K562 (cell line): Measurements from ENCODE around the gene CCDC7. TPM values are rescaled to one million over a fixed set of nuclear protein-coding genes. Genes with fewer than 3 reads are reported as not detected.

Experiments
- ATAC-seq: fragments of 200-7000 bp; cut with Tn5 transposase; 3 replicates; pipeline ENCODE4 v1.9.1; 2020; ENCODE audit warnings: moderate library complexity
- BruUV-seq: library from RNA; stranded (reverse); fragments of 400-500 nt; replicated peaks from 2 replicates; lab custom pipeline; 2021; lab: Mats Ljungman, UMichigan
- CTCF ChIA-PET: fragments of 300-600 bp; formaldehyde crosslinking; extraction: SDS; loops from one replicate; lab custom pipeline; 2021; ENCODE audit warnings: low intra/inter-chr PET ratio; lab: Yijun Ruan, JAX
- POLR2A ChIA-PET: fragments of 300-600, 350-650 bp; sonication (Branson Sonifier 250); formaldehyde crosslinking; extraction: SDS; loops from one replicate; lab custom pipeline; 2021; ENCODE audit warnings: antibody characterized with exemption, inconsistent platforms; lab: Yijun Ruan, JAX
- DNase-seq, 4 experiments: peaks; one replicate each; pipeline versions ENCODE4 v3.0.0 to v3.0.0-alpha.2; 2011 to 2018; ENCODE audit warnings: low spot score in 3 of 4, mixed read lengths in 3 of 4; ENCODE audit errors: extremely low read depth in 1 of 4
- FAIRE-seq: peaks from 2 replicates; lab custom pipeline; 2011; peaks lifted over from hg19 to GRCh38; lab: Jason Lieb, UNC
- H2AFZ ChIP-seq: 2 replicates; pipeline ENCODE4 v1.6.0; 2011; ENCODE audit warnings: low read depth, low read length, control low read depth, inconsistent platforms
- H3K27ac ChIP-seq: fragments of 200-600 bp; 3 replicates; pipeline ENCODE4 v1.8.0; 2011; ENCODE audit warnings: low read depth, mild to moderate bottlenecking, control low read depth, inconsistent platforms, low read length, moderate library complexity, mixed read lengths; ENCODE audit errors: extremely low read depth
- H3K27me3 ChIP-seq, 2 experiments: fragments of 300-600 bp in 1 of 2; 2 replicates in 1 of 2; 3 replicates in 1 of 2; pipeline versions ENCODE4 v1.6.0 to v1.8.0; 2011; ENCODE audit warnings: inconsistent platforms in 2 of 2, low read length in 2 of 2, mild to moderate bottlenecking in 1 of 2, mixed read lengths in 1 of 2, moderate library complexity in 1 of 2; ENCODE audit not compliant: control insufficient read depth in 2 of 2, insufficient read depth in 2 of 2
- H3K36me3 ChIP-seq: fragments of 300-600 bp; 3 replicates; pipeline ENCODE4 v1.8.0; 2011; ENCODE audit warnings: mild to moderate bottlenecking, low read length, inconsistent platforms; ENCODE audit not compliant: control insufficient read depth, insufficient read depth
- H3K4me1 ChIP-seq, 2 experiments: fragments of 200-600 bp in 1 of 2; replicated peaks in 1 of 2; 2 replicates in 1 of 2; 3 replicates in 1 of 2; pipeline versions ENCODE4 v1.5.1 to v1.8.0; 2011; ENCODE audit warnings: inconsistent platforms in 2 of 2, low read length in 2 of 2, mild to moderate bottlenecking in 1 of 2, mixed read lengths in 1 of 2, moderate library complexity in 1 of 2; ENCODE audit not compliant: control insufficient read depth in 2 of 2, insufficient read depth in 2 of 2
- H3K4me2 ChIP-seq: 2 replicates; pipeline ENCODE4 v1.6.1; 2011; ENCODE audit warnings: low read length, control low read depth, inconsistent platforms, mixed read lengths; ENCODE audit not compliant: insufficient read depth
- H3K4me3 ChIP-seq: fragments of 200-600 bp; sonication (generic), shearing (Covaris generic); 2 replicates; pipeline ENCODE4 v1.5.1; 2016; ENCODE audit warnings: control low read depth, inconsistent platforms
- H3K79me2 ChIP-seq: fragments of 200-600 bp; 3 replicates; pipeline ENCODE4 v1.8.0; 2011; ENCODE audit warnings: low read length, inconsistent platforms; ENCODE audit not compliant: control insufficient read depth, insufficient read depth
- H3K9ac ChIP-seq, 2 experiments: 2 replicates each; pipeline versions ENCODE4 v1.6.0 to v1.6.1; 2011; ENCODE audit warnings: low read depth in 2 of 2, low read length in 2 of 2, control low read depth in 1 of 2, inconsistent platforms in 1 of 2, mild to moderate bottlenecking in 1 of 2, mixed read lengths in 1 of 2; ENCODE audit not compliant: insufficient read depth in 1 of 2
- H3K9me1 ChIP-seq: one replicate; pipeline ENCODE4 v1.6.0; 2011; ENCODE audit warnings: inconsistent platforms, mild to moderate bottlenecking, low read length, moderate library complexity; ENCODE audit not compliant: control insufficient read depth, insufficient read depth
- H3K9me3 ChIP-seq: replicated peaks from 2 replicates; pipeline ENCODE4 v1.5.1; 2011; ENCODE audit warnings: low read depth, low read length, inconsistent platforms; ENCODE audit not compliant: control insufficient read depth, insufficient read depth
- H4K20me1 ChIP-seq: replicated peaks from 2 replicates; pipeline ENCODE4 v1.6.1; 2011; ENCODE audit warnings: low read length, inconsistent platforms, mixed read lengths; ENCODE audit not compliant: control insufficient read depth, insufficient read depth
- COPS2 ChIP-seq: fragments of 450-650 bp; conservative IDR thresholded peaks from 2 replicates; pipeline ENCODE4 v1.6.1; 2016; ENCODE audit warnings: mild to moderate bottlenecking, moderate library complexity
- DIDO1 ChIP-seq: fragments of 450-650 bp; IDR thresholded peaks from 2 replicates; pipeline ENCODE4 v1.6.1; 2016; ENCODE audit warnings: low read depth, missing biosample characterization, missing genetic modification characterization
- HLTF ChIP-seq: fragments of 450-650 bp; IDR thresholded peaks from 2 replicates; pipeline ENCODE4 v1.6.1; 2016
- HNRNPLL ChIP-seq: fragments of 200-400 bp; formaldehyde crosslinking; IDR thresholded peaks from 2 replicates; pipeline ENCODE4 v1.6.1; 2017; ENCODE audit warnings: low read length, low read depth, mild to moderate bottlenecking; ENCODE audit not compliant: poor library complexity, severe bottlenecking
- NR2F6 ChIP-seq: fragments of 450-650 bp; formaldehyde crosslinking; IDR thresholded peaks from 2 replicates; pipeline ENCODE4 v1.4.0; 2020; ENCODE audit warnings: mild to moderate bottlenecking
- PURB ChIP-seq: sonication (generic); formaldehyde crosslinking; IDR thresholded peaks from 2 replicates; pipeline ENCODE4 v1.9.0; 2021; ENCODE audit warnings: low read depth, mild to moderate bottlenecking, missing genetic modification reagents
- SMAD3 ChIP-seq: fragments of 450-650 bp; formaldehyde crosslinking; conservative IDR thresholded peaks from 2 replicates; pipeline ENCODE4 v1.4.0; 2020; ENCODE audit warnings: mild to moderate bottlenecking
- SRSF3 ChIP-seq: fragments of 200-400 bp; formaldehyde crosslinking; IDR thresholded peaks from 2 replicates; pipeline ENCODE4 v1.6.1; 2016; ENCODE audit warnings: mild to moderate bottlenecking, low read length, moderate library complexity; ENCODE audit not compliant: insufficient read depth
- TAF1 ChIP-seq: IDR thresholded peaks from 2 replicates; pipeline ENCODE4 v1.6.1; 2011; ENCODE audit warnings: mild to moderate bottlenecking, low read length, moderate library complexity; ENCODE audit not compliant: insufficient read depth, control insufficient read depth, severe bottlenecking; ENCODE audit errors: extremely low read depth
- ZNF134 ChIP-seq: fragments of 250-450 bp; sonication (Bioruptor Pico); conservative IDR thresholded peaks from 2 replicates; pipeline ENCODE4 v1.4.0; 2020
- WGBS: fragments of 100-300 bp; shearing (Covaris generic); methylation state at CpG from one replicate; pipeline ENCODE4 v1.1.6; 2016; ENCODE audit warnings: low coverage, mixed read lengths; ENCODE audit not compliant: insufficient coverage; ENCODE audit errors: missing lambda C conversion rate; 5-methylcytosine and 5-hydroxymethylcytosine counted together
- in situ Hi-C: fragments of 300-500 bp; cut with MboI; formaldehyde crosslinking; loops from 4 replicates; pipeline ENCODE4 v1.15.0; 2018; ENCODE audit warnings: inconsistent platforms, mixed read lengths
- intact Hi-C: fragments of 100-400 bp; cut with micrococcal nuclease; formaldehyde crosslinking; loops from 2 replicates; pipeline ENCODE4 v1.14.2; 2022
- polyA plus RNA-seq, 8 experiments: library from polyadenylated mRNA; depleted of rRNA in 4 of 8; stranded (reverse) in 5 of 8; unstranded in 3 of 8; fragments of >200 nt; fragmentation: Nextera tagmentation in 2 of 8; fragmentation: Illumina TruSeq in 1 of 8; extraction: Ambion mirVana in 2 of 8; extraction: Trizol in 1 of 8; gene quantifications; 2 replicates each; pipeline versions ENCODE4 v1.2.1 to v1.2.3, GENCODE V29; 2011 to 2014; ENCODE audit warnings: inconsistent platforms in 1 of 8, missing spikeins in 1 of 8
- total RNA-seq, 7 experiments: library from RNA; depleted of rRNA in 6 of 7; stranded (reverse); fragments of >200 nt in 6 of 7; fragmentation: Illumina TruSeq in 2 of 7; extraction: Trizol in 2 of 7; gene quantifications; 2 replicates each; pipeline versions ENCODE4 v1.2.1 to v1.2.3, GENCODE V29; 2011 to 2021; ENCODE audit warnings: low replicate concordance in 1 of 7
- TF ChIP-seq, protein P1 (sequence below), 2 experiments: fragments of 450-650 bp; IDR thresholded peaks; 2 replicates each; pipeline ENCODE4 v1.6.1; 2018; ENCODE audit warnings: mild to moderate bottlenecking in 2 of 2, low read depth in 1 of 2; ENCODE audit not compliant: partially characterized antibody in 2 of 2
- TF ChIP-seq, protein P2 (sequence below): IDR thresholded peaks from 3 replicates; pipeline ENCODE4 v1.6.1; 2011; ENCODE audit warnings: borderline replicate concordance, mild to moderate bottlenecking, moderate library complexity; ENCODE audit not compliant: insufficient read length; ENCODE audit errors: extremely low read depth
- TF ChIP-seq, protein P3 (sequence below): sonication (generic); formaldehyde crosslinking; IDR thresholded peaks from 2 replicates; pipeline ENCODE4 v1.8.1; 2023; ENCODE audit warnings: mild to moderate bottlenecking, missing genetic modification reagents

Gene CCDC7
- total and polyA plus RNA-seq, 9 of the 15 experiments (the other 6 are each of a cell fraction or from before 2014, with no cell fraction given) = 1.5 to 6.6 (median 2.7) TPM

DNA sequence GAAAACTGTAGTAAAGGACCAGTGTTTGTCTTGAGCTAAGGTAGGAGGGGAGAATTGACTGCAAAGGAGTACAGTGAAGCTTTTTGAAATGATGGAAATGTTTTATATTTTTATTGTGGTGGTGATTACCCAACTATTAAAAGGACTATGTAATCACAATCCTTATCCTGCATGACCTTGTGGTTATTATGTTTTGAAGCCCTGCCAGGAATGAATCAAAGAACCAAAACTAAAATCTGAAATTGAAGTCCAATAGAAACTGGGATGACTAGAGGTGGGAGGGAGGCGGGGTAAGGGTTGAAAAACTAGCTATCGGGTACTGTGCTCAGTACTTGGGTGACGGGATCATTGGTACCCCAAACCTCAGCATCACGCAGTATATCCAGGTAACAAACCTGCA, 8.2 kb downstream of the CCDC7 start:
- Histone ChIP-seq H3K9me3 (no peaks in the 10 kb centered on the region), H3K27ac (no peak overlapping the region), H3K4me2 (no peak overlapping the region), H3K27me3 (no peaks in the 10 kb centered on the region), H3K36me3 (0 out of 3 replicates have a peak, but pooled peaks cover 4% of the 10 kb centered on the region), H3K4me1 (no peaks in the 10 kb centered on the region), H2AFZ (no peak overlapping the region), H3K79me2 (no peaks in the 10 kb centered on the region), H3K9ac (no peak overlapping the region), H3K4me3 (no peak overlapping the region), H4K20me1 (no peaks in the 10 kb centered on the region), H3K9me1 (no peaks in the 10 kb centered on the region)
- FAIRE-seq (no peak), ATAC-seq (no peak), DNase-seq (no peak)
- CTCF ChIA-PET = interaction anchor here (0.6 kb wide), 1 partner anchor 727 kb away, joined by 3 read pairs; no protein-coding TSS in a partner anchor
- intact Hi-C loops = no loop called here
- TF ChIP-seq NR2F6 (CRISPR knock-in tag) (no peak), ZNF134 (CRISPR knock-in tag) (no peak), HNRNPLL (no peak), DIDO1 (tag) (no peak), PURB (no peak), TAF1 (no peak), SMAD3 (CRISPR knock-in tag) (no peak), COPS2 (no peak), HLTF (no peak), SRSF3 (no peak)
- TF ChIP-seq, protein P1, sequence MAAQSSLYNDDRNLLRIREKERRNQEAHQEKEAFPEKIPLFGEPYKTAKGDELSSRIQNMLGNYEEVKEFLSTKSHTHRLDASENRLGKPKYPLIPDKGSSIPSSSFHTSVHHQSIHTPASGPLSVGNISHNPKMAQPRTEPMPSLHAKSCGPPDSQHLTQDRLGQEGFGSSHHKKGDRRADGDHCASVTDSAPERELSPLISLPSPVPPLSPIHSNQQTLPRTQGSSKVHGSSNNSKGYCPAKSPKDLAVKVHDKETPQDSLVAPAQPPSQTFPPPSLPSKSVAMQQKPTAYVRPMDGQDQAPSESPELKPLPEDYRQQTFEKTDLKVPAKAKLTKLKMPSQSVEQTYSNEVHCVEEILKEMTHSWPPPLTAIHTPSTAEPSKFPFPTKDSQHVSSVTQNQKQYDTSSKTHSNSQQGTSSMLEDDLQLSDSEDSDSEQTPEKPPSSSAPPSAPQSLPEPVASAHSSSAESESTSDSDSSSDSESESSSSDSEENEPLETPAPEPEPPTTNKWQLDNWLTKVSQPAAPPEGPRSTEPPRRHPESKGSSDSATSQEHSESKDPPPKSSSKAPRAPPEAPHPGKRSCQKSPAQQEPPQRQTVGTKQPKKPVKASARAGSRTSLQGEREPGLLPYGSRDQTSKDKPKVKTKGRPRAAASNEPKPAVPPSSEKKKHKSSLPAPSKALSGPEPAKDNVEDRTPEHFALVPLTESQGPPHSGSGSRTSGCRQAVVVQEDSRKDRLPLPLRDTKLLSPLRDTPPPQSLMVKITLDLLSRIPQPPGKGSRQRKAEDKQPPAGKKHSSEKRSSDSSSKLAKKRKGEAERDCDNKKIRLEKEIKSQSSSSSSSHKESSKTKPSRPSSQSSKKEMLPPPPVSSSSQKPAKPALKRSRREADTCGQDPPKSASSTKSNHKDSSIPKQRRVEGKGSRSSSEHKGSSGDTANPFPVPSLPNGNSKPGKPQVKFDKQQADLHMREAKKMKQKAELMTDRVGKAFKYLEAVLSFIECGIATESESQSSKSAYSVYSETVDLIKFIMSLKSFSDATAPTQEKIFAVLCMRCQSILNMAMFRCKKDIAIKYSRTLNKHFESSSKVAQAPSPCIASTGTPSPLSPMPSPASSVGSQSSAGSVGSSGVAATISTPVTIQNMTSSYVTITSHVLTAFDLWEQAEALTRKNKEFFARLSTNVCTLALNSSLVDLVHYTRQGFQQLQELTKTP (IDR thresholded peaks at IDR 0.05; ENCODE audit: low read depth in 1 of 2, partially characterized antibody in 2 of 2) = no peak
- TF ChIP-seq, protein P2, sequence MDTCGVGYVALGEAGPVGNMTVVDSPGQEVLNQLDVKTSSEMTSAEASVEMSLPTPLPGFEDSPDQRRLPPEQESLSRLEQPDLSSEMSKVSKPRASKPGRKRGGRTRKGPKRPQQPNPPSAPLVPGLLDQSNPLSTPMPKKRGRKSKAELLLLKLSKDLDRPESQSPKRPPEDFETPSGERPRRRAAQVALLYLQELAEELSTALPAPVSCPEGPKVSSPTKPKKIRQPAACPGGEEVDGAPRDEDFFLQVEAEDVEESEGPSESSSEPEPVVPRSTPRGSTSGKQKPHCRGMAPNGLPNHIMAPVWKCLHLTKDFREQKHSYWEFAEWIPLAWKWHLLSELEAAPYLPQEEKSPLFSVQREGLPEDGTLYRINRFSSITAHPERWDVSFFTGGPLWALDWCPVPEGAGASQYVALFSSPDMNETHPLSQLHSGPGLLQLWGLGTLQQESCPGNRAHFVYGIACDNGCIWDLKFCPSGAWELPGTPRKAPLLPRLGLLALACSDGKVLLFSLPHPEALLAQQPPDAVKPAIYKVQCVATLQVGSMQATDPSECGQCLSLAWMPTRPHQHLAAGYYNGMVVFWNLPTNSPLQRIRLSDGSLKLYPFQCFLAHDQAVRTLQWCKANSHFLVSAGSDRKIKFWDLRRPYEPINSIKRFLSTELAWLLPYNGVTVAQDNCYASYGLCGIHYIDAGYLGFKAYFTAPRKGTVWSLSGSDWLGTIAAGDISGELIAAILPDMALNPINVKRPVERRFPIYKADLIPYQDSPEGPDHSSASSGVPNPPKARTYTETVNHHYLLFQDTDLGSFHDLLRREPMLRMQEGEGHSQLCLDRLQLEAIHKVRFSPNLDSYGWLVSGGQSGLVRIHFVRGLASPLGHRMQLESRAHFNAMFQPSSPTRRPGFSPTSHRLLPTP = no peak
- TF ChIP-seq, protein P3, sequence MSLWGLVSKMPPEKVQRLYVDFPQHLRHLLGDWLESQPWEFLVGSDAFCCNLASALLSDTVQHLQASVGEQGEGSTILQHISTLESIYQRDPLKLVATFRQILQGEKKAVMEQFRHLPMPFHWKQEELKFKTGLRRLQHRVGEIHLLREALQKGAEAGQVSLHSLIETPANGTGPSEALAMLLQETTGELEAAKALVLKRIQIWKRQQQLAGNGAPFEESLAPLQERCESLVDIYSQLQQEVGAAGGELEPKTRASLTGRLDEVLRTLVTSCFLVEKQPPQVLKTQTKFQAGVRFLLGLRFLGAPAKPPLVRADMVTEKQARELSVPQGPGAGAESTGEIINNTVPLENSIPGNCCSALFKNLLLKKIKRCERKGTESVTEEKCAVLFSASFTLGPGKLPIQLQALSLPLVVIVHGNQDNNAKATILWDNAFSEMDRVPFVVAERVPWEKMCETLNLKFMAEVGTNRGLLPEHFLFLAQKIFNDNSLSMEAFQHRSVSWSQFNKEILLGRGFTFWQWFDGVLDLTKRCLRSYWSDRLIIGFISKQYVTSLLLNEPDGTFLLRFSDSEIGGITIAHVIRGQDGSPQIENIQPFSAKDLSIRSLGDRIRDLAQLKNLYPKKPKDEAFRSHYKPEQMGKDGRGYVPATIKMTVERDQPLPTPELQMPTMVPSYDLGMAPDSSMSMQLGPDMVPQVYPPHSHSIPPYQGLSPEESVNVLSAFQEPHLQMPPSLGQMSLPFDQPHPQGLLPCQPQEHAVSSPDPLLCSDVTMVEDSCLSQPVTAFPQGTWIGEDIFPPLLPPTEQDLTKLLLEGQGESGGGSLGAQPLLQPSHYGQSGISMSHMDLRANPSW (CRISPR knock-in tag) = no peak
- WGBS = 80% methylated on average over 4 of the region's 4 CpGs
- in situ Hi-C loops = no loop called here
- POLR2A ChIA-PET = interaction anchor here (0.6 kb wide), 1 partner anchor 534 kb away, joined by 4 read pairs; no protein-coding TSS in a partner anchor
- no TSS peak for BruUV-seq
